ENCODE data around the gene ANGPTL2.

The ANGPTL2 gene

GRCh38 chr9:127128341-127129072 lies 6.1 kb upstream of the ANGPTL2 start:
- TF ChIP-seq TEAD4 (IDR thresholded peaks at IDR 0.05): no peak
- TF ChIP-seq, protein P1, sequence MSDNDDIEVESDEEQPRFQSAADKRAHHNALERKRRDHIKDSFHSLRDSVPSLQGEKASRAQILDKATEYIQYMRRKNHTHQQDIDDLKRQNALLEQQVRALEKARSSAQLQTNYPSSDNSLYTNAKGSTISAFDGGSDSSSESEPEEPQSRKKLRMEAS (IDR thresholded peaks at IDR 0.05): no peak
- TF ChIP-seq RAD21 (IDR thresholded peaks at IDR 0.05; ENCODE audit: low read depth): no peak
- TF ChIP-seq EP300 (IDR thresholded peaks at IDR 0.05; ENCODE audit: borderline replicate concordance): no peak

DNA sequence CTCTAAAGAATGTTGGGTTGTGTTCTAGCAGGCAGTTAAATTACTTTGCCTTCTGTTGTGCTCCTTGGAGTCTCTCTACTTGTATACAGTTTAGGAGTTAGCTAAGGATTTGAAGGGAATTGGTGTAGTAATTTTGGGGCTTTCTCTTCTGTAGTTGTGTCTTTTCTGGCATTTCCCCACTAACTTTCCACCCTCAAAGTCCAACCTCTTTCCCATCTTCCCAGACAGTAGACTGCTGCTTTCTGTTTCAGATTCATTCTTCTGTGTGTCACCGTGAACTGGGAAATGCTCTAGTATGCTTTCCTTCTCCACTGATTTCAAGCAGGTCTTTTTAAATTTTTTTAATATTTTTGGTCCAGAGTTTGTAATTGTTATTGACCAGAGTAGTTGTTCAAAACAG lies 4.5 kb upstream of the ANGPTL2 start:
- TF ChIP-seq ZBTB7A (IDR thresholded peaks at IDR 0.05; ENCODE audit: low read depth) (no peak), TEAD4 (IDR thresholded peaks at IDR 0.05) (no peak), CREB1 (IDR thresholded peaks at IDR 0.05; ENCODE audit: low read depth) (no peak), EGR1 (IDR thresholded peaks at IDR 0.05) (no peak)

- TF ChIP-seq ZBTB7A (IDR thresholded peaks at IDR 0.05; ENCODE audit: low read depth) (no peak), TAF1 (IDR thresholded peaks at IDR 0.05; ENCODE audit: low read depth) (no peak), RAD21 (IDR thresholded peaks at IDR 0.05; ENCODE audit: low read depth) (no peak), TEAD4 (IDR thresholded peaks at IDR 0.05) (no peak), EP300 (IDR thresholded peaks at IDR 0.05; ENCODE audit: borderline replicate concordance) (no peak), REST (IDR thresholded peaks at IDR 0.05; ENCODE audit: low read depth) (no peak)
Observed at GRCh38 chr9:127124792-127125191, 2.4 kb upstream of the ANGPTL2 start.

DNA sequence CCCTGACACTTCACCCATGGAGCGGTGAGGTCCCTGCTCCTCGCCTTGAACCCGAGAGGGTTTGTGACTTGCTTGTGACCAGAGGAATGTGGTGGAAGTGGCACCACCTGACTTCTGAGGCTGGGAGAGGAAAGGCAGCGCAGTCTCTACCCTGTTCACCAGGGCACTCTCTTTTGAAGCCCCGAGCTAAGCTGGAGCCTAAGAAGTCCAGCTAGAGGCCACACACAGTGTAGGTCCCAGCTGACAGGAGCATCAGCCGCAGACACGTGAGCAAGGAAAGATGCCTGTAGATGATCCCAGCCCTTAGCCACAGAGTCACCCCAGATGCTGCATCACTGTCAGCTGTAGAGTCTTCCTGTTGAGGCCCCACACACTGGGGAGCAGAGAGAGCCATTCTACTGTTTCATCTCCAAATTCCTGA lies 1.7 kb upstream of the ANGPTL2 start:
- TF ChIP-seq CREB1 (IDR thresholded peaks at IDR 0.05; ENCODE audit: low read depth) (no peak), RAD21 (IDR thresholded peaks at IDR 0.05; ENCODE audit: low read depth) (no peak), TEAD4 (IDR thresholded peaks at IDR 0.05) (no peak), ZBTB7A (IDR thresholded peaks at IDR 0.05; ENCODE audit: low read depth) (no peak), NFIC (IDR thresholded peaks at IDR 0.05) (no peak)
- TF ChIP-seq, protein P1 (IDR thresholded peaks at IDR 0.05): no peak

DNA sequence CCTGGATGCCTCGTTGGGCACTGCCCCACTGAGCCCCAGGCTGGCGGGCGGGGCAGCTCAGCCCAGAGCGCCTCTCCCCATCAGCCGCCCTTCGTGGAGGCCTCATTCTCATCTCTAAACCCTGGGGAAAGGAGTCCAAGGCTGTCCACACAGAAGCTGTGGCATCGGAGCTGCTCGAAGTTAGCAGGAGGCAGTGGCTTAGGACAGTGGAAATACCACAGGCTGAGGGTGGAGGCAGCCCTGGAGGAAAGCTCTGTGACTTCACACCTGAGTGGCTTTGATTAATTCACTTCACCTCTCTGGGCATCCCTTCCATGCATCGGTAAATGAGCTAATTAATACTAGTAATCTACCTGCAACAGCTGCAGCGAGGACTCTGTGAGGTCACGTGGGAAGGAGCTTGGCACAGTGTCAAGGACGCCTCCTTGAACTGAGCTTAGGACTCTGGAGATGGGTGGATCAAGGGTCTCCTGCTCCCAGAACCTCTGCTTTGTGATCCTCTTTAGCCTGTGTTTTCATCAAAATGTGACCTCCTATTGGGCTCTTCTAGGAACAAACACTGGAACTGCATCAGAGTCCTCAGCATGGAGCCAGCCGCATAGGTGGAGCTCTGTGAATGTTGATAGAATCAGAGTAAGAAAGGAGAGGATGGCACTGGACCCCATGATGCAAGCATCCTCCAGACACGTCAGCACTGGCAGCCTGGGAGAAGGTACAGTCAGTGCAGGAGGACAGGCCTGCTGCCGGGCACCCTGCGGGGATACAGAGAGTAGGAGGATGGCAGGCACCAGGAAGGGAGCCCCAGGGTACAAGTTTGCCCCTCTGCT lies 842 bp upstream of the ANGPTL2 start:
- TF ChIP-seq TAF1 (IDR thresholded peaks at IDR 0.05; ENCODE audit: low read depth) (peak; percentile 11; the same call in 1 of the 2 replicates), EGR1 (IDR thresholded peaks at IDR 0.05) (no peak), NFIC (IDR thresholded peaks at IDR 0.05) (no peak)
- TF ChIP-seq, protein P2, sequence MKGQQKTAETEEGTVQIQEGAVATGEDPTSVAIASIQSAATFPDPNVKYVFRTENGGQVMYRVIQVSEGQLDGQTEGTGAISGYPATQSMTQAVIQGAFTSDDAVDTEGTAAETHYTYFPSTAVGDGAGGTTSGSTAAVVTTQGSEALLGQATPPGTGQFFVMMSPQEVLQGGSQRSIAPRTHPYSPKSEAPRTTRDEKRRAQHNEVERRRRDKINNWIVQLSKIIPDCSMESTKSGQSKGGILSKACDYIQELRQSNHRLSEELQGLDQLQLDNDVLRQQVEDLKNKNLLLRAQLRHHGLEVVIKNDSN (IDR thresholded peaks at IDR 0.05): peak; percentile 84

DNA sequence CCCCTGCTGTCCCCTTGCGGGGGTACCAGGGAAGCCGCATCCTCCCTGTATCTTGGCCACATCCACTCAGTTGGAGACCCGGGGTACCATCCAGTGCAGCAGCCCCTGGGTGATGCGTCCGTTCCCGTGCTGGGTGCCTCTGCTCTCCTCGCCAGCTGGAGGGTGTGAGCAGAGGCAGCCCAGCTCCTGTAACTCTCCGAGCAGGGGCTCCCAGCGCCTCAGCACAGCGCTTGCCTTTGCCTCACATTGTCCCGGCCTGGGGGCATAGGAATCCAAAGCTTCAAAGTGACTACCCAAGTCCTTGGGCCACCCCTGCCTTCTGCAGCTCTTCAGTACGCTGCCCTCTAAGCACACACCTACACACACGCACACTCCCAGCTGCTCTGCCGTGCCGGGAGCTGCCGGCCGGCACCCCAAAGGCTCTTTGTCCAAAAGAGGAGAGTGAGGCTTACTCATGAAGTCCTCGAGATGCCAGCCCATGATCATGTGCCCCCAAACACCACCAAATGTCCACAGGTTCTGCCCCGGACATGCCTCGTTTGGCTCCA lies 733 bp downstream of the ANGPTL2 start:
- TF ChIP-seq CREB1 (IDR thresholded peaks at IDR 0.05; ENCODE audit: low read depth) (no peak), TEAD4 (IDR thresholded peaks at IDR 0.05) (no peak), YY1 (IDR thresholded peaks at IDR 0.05; ENCODE audit: low read depth) (no peak), FOXM1 (IDR thresholded peaks at IDR 0.05; ENCODE audit: borderline replicate concordance, low read depth) (no peak)

DNA sequence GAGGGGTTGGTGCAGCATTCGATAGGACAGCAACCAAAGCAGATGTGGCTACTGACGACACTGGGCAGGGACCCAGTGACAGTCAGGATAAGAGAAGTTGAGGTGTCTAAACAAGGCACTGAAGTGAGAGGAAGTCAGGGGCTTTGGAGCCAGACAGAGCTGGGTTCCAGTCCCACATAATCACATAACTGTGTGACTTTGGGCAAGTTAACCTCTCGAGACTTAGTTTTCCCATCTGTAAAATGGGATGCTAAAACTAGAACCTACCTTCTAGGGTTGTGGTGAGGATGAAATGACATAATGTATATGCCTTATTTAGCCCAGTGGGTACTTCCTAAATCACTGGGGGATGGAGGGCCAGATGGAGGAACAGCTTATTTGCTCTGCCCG lies 3.1 kb downstream of the ANGPTL2 start:
- TF ChIP-seq EP300 (IDR thresholded peaks at IDR 0.05; ENCODE audit: borderline replicate concordance) (no peak), CREB1 (IDR thresholded peaks at IDR 0.05; ENCODE audit: low read depth) (no peak), TEAD4 (IDR thresholded peaks at IDR 0.05) (no peak), TCF12 (IDR thresholded peaks at IDR 0.05; ENCODE audit: low read depth) (no peak), ZBTB7A (IDR thresholded peaks at IDR 0.05; ENCODE audit: low read depth) (no peak), NFIC (IDR thresholded peaks at IDR 0.05) (no peak), RAD21 (IDR thresholded peaks at IDR 0.05; ENCODE audit: low read depth) (no peak), EGR1 (IDR thresholded peaks at IDR 0.05) (no peak), CEBPB (IDR thresholded peaks at IDR 0.05) (no peak)
- TF ChIP-seq, protein P2 (IDR thresholded peaks at IDR 0.05): no peak

Measured in Ishikawa (cell line).